Neural cell (in vitro differentiated cells): ENCODE data around the gene PIK3CA. TPM values are rescaled to one million over a fixed set of nuclear protein-coding genes. Genes with fewer than 3 reads are reported as not detected.

Experiments
- H2AFZ ChIP-seq: fragments of 200-600, 300-800 bp; sonication (generic), shearing (Covaris generic); 2 replicates; pipeline ENCODE4 v1.6.0; 2014; ENCODE audit warnings: low read depth, mild to moderate bottlenecking, antibody characterized with exemption, low read length, moderate library complexity
- H3F3A ChIP-seq: fragments of 200-600 bp; shearing (Covaris generic); 2 replicates; pipeline ENCODE4 v1.6.1; 2016; ENCODE audit warnings: mild to moderate bottlenecking, moderate library complexity, mixed read lengths, antibody characterized with exemption, low read length; ENCODE audit not compliant: insufficient read depth, poor library complexity, severe bottlenecking
- H3K27ac ChIP-seq: fragments of 200-600, 300-800 bp; sonication (generic), shearing (Covaris generic); 2 replicates; pipeline ENCODE4 v1.5.1; 2014; ENCODE audit warnings: mild to moderate bottlenecking, low read length, moderate library complexity
- H3K27me3 ChIP-seq: fragments of 300-800, 200-600 bp; sonication (generic), shearing (Covaris generic); 2 replicates; pipeline ENCODE4 v1.6.0; 2014; ENCODE audit warnings: mild to moderate bottlenecking, low read depth, low read length, moderate library complexity; ENCODE audit not compliant: insufficient read depth
- H3K36me3 ChIP-seq: fragments of 300-800, 200-600 bp; sonication (generic), shearing (Covaris generic); 2 replicates; pipeline ENCODE4 v1.5.1; 2014; ENCODE audit warnings: mild to moderate bottlenecking, antibody characterized with exemption, low read length, moderate library complexity; ENCODE audit not compliant: insufficient read depth
- H3K4me2 ChIP-seq: fragments of 300-800, 200-600 bp; sonication (generic), shearing (Covaris generic); 2 replicates; pipeline ENCODE4 v1.6.0; 2014; ENCODE audit warnings: mild to moderate bottlenecking, low read length
- H3K4me3 ChIP-seq: fragments of 300-800, 200-600 bp; sonication (generic), shearing (Covaris generic); 2 replicates; pipeline ENCODE4 v1.5.1; 2014; ENCODE audit warnings: mild to moderate bottlenecking, low read length, moderate library complexity
- H3K79me2 ChIP-seq: fragments of 200-600 bp; shearing (Covaris generic); replicated peaks from 2 replicates; pipeline ENCODE4 v1.6.0; 2014; ENCODE audit warnings: mild to moderate bottlenecking, low read length, moderate library complexity; ENCODE audit not compliant: insufficient read depth
- H3K9ac ChIP-seq: fragments of 300-800, 200-600 bp; sonication (generic), shearing (Covaris generic); 2 replicates; pipeline ENCODE4 v1.6.1; 2016; ENCODE audit warnings: mild to moderate bottlenecking, low read length, mixed read lengths
- H3K9me2 ChIP-seq: fragments of 200-600 bp; shearing (Covaris generic); 2 replicates; pipeline ENCODE4 v1.6.1; 2016; ENCODE audit warnings: mild to moderate bottlenecking, low read length, mixed read lengths; ENCODE audit not compliant: insufficient read depth
- H3K9me3 ChIP-seq: fragments of 200-600, 300-800 bp; sonication (generic), shearing (Covaris generic); 2 replicates; pipeline ENCODE4 v1.6.1; 2016; ENCODE audit warnings: mild to moderate bottlenecking, mixed run types, low read length, moderate library complexity, mixed read lengths
- H4K20me1 ChIP-seq: fragments of 200-600 bp; shearing (Covaris generic); 2 replicates; pipeline ENCODE4 v1.6.1; 2016; ENCODE audit warnings: mild to moderate bottlenecking, mixed run types; ENCODE audit not compliant: insufficient read depth
- EP300 ChIP-seq: fragments of 450-650 bp; conservative IDR thresholded peaks from 2 replicates; pipeline ENCODE4 v1.6.1; 2014; ENCODE audit warnings: antibody characterized with exemption, mild to moderate bottlenecking, moderate library complexity; ENCODE audit not compliant: poor library complexity, severe bottlenecking
- EZH2 ChIP-seq: fragments of 200-600, 300-800 bp; shearing (Covaris generic), sonication (generic); IDR thresholded peaks from 2 replicates; pipeline ENCODE4 v1.6.1; 2014; ENCODE audit warnings: antibody characterized with exemption, low read length, borderline replicate concordance, mild to moderate bottlenecking; ENCODE audit not compliant: insufficient read depth, poor library complexity, severe bottlenecking
- MXI1 ChIP-seq: fragments of 450-650 bp; conservative IDR thresholded peaks from 2 replicates; pipeline ENCODE4 v1.6.1; 2014; ENCODE audit warnings: antibody characterized with exemption, mild to moderate bottlenecking; ENCODE audit not compliant: poor library complexity, severe bottlenecking
- POLR2AphosphoS5 ChIP-seq: IDR thresholded peaks from 2 replicates; pipeline ENCODE4 v1.6.1; 2012
- RAD21 ChIP-seq: fragments of 450-650 bp; conservative IDR thresholded peaks from 2 replicates; pipeline ENCODE4 v1.6.1; 2014; ENCODE audit warnings: antibody characterized with exemption, mild to moderate bottlenecking, moderate library complexity
- SMC3 ChIP-seq: fragments of 450-650 bp; conservative IDR thresholded peaks from 2 replicates; pipeline ENCODE4 v1.6.1; 2014; ENCODE audit warnings: antibody characterized with exemption, mild to moderate bottlenecking, moderate library complexity; ENCODE audit not compliant: poor library complexity
- TAF1 ChIP-seq: IDR thresholded peaks from 2 replicates; pipeline ENCODE4 v1.6.1; 2012; ENCODE audit warnings: low read depth
- polyA plus RNA-seq: library from polyadenylated mRNA; depleted of rRNA; stranded (reverse); fragments of >200 nt; gene quantifications from 2 replicates; pipeline ENCODE4 v1.2.3, GENCODE V29; 2014
- TF ChIP-seq, protein P1 (sequence below): IDR thresholded peaks from 2 replicates; pipeline ENCODE4 v1.6.1; 2012; ENCODE audit warnings: borderline replicate concordance
- TF ChIP-seq, protein P2 (sequence below): fragments of 450-650 bp; IDR thresholded peaks from 2 replicates; pipeline ENCODE4 v1.5.1; 2014; ENCODE audit warnings: antibody characterized with exemption, mild to moderate bottlenecking, moderate library complexity; ENCODE audit not compliant: poor library complexity, severe bottlenecking

The PIK3CA gene
- polyA plus RNA-seq, 1 donor from 2014 or later: 15.2 TPM

DNA sequence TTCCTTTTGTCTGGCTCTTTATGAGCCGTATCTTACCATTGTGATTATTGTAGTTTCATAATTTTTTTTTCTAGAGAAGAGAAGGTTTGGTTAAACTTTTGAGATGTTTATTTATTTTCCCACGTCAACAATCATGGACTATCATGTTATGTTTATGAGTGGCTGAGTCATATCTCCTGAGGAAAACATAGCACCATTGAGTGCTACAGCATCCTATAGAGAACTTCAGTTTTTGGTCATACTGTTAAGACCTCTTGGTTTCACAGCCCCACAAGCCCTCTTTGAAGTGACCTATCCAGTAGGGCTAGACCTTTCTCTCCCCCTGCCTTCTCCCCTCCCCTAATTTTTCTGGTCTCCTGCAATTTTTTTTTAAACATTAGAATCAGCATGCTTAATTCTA is 20.8 kb downstream of the PIK3CA start:
- peaks cover 4% of the 10 kb centered on the region for H3K79me2 ChIP-seq
- no peaks in the 10 kb centered on the region for H3K9me2 ChIP-seq
- peaks cover 2% of the 10 kb centered on the region for H3F3A ChIP-seq
- no peak overlapping the region for H3K27ac ChIP-seq
- peaks cover 2% of the 10 kb centered on the region for H3K9me3 ChIP-seq
- H4K20me1 ChIP-seq: no peaks in the 10 kb centered on the region
- TF ChIP-seq POLR2AphosphoS5 (no peak), EZH2 (no peak), RAD21 (no peak), TAF1 (no peak), EP300 (no peak)
- TF ChIP-seq, protein P1, sequence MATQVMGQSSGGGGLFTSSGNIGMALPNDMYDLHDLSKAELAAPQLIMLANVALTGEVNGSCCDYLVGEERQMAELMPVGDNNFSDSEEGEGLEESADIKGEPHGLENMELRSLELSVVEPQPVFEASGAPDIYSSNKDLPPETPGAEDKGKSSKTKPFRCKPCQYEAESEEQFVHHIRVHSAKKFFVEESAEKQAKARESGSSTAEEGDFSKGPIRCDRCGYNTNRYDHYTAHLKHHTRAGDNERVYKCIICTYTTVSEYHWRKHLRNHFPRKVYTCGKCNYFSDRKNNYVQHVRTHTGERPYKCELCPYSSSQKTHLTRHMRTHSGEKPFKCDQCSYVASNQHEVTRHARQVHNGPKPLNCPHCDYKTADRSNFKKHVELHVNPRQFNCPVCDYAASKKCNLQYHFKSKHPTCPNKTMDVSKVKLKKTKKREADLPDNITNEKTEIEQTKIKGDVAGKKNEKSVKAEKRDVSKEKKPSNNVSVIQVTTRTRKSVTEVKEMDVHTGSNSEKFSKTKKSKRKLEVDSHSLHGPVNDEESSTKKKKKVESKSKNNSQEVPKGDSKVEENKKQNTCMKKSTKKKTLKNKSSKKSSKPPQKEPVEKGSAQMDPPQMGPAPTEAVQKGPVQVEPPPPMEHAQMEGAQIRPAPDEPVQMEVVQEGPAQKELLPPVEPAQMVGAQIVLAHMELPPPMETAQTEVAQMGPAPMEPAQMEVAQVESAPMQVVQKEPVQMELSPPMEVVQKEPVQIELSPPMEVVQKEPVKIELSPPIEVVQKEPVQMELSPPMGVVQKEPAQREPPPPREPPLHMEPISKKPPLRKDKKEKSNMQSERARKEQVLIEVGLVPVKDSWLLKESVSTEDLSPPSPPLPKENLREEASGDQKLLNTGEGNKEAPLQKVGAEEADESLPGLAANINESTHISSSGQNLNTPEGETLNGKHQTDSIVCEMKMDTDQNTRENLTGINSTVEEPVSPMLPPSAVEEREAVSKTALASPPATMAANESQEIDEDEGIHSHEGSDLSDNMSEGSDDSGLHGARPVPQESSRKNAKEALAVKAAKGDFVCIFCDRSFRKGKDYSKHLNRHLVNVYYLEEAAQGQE: no peak
- H2AFZ ChIP-seq: no peak overlapping the region
- H3K4me2 ChIP-seq: no peak overlapping the region
- no peak overlapping the region for H3K4me3 ChIP-seq
- H3K36me3 ChIP-seq: no peaks in the 10 kb centered on the region
- H3K9ac ChIP-seq: no peak overlapping the region
- H3K27me3 ChIP-seq: no peaks in the 10 kb centered on the region

DNA sequence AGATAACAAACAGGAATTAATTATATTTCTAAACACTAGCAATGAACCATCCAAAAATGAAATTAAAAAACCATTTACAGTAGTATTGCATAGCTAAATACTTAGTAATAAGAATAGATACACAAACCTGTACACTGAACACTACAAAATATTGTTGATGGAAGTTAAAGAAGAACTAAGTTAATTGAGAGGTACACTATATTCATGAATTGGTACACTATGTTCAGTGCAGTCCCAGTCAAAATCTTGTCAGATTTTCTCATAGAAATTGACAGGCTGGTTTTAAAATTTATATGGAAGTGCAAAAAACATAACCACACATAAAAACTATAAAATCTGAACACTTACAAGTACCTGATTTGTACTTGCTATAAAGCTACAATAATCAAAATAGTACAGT is 24.4 kb downstream of the PIK3CA start:
- no peaks in the 10 kb centered on the region for H3K9me2 ChIP-seq
- H3F3A ChIP-seq: no peaks in the 10 kb centered on the region
- no peaks in the 10 kb centered on the region for H3K27me3 ChIP-seq
- H3K36me3 ChIP-seq: no peaks in the 10 kb centered on the region
- peaks cover 2% of the 10 kb centered on the region for H3K9me3 ChIP-seq
- H3K4me3 ChIP-seq: no peak overlapping the region
- H3K4me2 ChIP-seq: no peak overlapping the region
- H3K9ac ChIP-seq: no peak overlapping the region
- TF ChIP-seq SMC3 (no peak), EZH2 (no peak), EP300 (no peak), MXI1 (no peak), TAF1 (no peak), POLR2AphosphoS5 (no peak), RAD21 (no peak)
- TF ChIP-seq, protein P2, sequence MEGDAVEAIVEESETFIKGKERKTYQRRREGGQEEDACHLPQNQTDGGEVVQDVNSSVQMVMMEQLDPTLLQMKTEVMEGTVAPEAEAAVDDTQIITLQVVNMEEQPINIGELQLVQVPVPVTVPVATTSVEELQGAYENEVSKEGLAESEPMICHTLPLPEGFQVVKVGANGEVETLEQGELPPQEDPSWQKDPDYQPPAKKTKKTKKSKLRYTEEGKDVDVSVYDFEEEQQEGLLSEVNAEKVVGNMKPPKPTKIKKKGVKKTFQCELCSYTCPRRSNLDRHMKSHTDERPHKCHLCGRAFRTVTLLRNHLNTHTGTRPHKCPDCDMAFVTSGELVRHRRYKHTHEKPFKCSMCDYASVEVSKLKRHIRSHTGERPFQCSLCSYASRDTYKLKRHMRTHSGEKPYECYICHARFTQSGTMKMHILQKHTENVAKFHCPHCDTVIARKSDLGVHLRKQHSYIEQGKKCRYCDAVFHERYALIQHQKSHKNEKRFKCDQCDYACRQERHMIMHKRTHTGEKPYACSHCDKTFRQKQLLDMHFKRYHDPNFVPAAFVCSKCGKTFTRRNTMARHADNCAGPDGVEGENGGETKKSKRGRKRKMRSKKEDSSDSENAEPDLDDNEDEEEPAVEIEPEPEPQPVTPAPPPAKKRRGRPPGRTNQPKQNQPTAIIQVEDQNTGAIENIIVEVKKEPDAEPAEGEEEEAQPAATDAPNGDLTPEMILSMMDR: no peak
- TF ChIP-seq, protein P1: no peak
- H4K20me1 ChIP-seq: no peaks in the 10 kb centered on the region
- no peak overlapping the region for H2AFZ ChIP-seq
- H3K27ac ChIP-seq: no peak overlapping the region
- peaks cover 8% of the 10 kb centered on the region for H3K79me2 ChIP-seq
